HG03469 (cell line): ENCODE data around the gene LCOR.
"Not testable (repeated sequence)": the region's sequence is repeated elsewhere in the genome, so short reads cannot be mapped to it uniquely, and the experiment has no call there.

Source experiments
- ATAC-seq: cut with Tn5 transposase; IDR thresholded peaks from one replicate; pipeline ENCODE4 v1.9.1; 2021; ENCODE audit warnings: mild to moderate bottlenecking, moderate library complexity, moderate number of reproducible peaks; ENCODE audit not compliant: unreplicated experiment

The LCOR gene

GRCh38 chr10:96924861-96925260, 92.8 kb downstream of the LCOR start:
- no peak for ATAC-seq

GRCh38 chr10:96930469-96930868, 98.4 kb downstream of the LCOR start:
- no peak for ATAC-seq

GRCh38 chr10:96935148-96935547, 103.0 kb downstream of the LCOR start:
- ATAC-seq, result no peak

GRCh38 chr10:96935810-96936209, 103.7 kb downstream of the LCOR start:
- ATAC-seq, result no peak

GRCh38 chr10:96943161-96943560, 111.1 kb downstream of the LCOR start:
- not testable (repeated sequence) for ATAC-seq

- ATAC-seq, result no peak
Measured at GRCh38 chr10:96947036-96947435, 114.9 kb downstream of the LCOR start.

- ATAC-seq, result no peak
Measured at GRCh38 chr10:96949039-96949683, 117.1 kb downstream of the LCOR start.

GRCh38 chr10:96951954-96952353, 119.9 kb downstream of the LCOR start:
- no peak for ATAC-seq

- no peak for ATAC-seq
Measured at GRCh38 chr10:96955794-96956193, 123.7 kb downstream of the LCOR start.

GRCh38 chr10:96958071-96958470, 126.0 kb downstream of the LCOR start:
- ATAC-seq, result no peak

GRCh38 chr10:96959733-96960132, 127.6 kb downstream of the LCOR start:
- no peak for ATAC-seq

GRCh38 chr10:96960872-96961271, 128.8 kb downstream of the LCOR start:
- no peak for ATAC-seq

- no peak for ATAC-seq
Measured at GRCh38 chr10:96964131-96964530, 132.0 kb downstream of the LCOR start.

- ATAC-seq, result no peak
Measured at GRCh38 chr10:96967847-96968246, 135.7 kb downstream of the LCOR start.

GRCh38 chr10:96968682-96969423, 136.8 kb downstream of the LCOR start:
- ATAC-seq, result no peak

GRCh38 chr10:96971324-96971723, 139.2 kb downstream of the LCOR start:
- ATAC-seq, result no peak

- no peak for ATAC-seq
Measured at GRCh38 chr10:96972264-96972663, 140.2 kb downstream of the LCOR start.

GRCh38 chr10:96973809-96974747, 142.0 kb downstream of the LCOR start:
- no peak for ATAC-seq

GRCh38 chr10:96975136-96975535, 143.0 kb downstream of the LCOR start:
- ATAC-seq, result no peak

- ATAC-seq, result peak; percentile 43
Measured at GRCh38 chr10:96978621-96979154, 146.6 kb downstream of the LCOR start.
